NCI-H2227 (cell line): ENCODE data around the gene VWF.
"Not testable (repeated sequence)": the region's sequence is repeated elsewhere in the genome, so short reads cannot be mapped to it uniquely, and the experiment has no call there.

Experiments used
- DNase-seq: peaks from one replicate; lab custom pipeline; 2025; ENCODE audit not compliant: unreplicated experiment; lab: John Stamatoyannopoulos, UW

VWF gene

GRCh38 chr12:6124411-6125309, at the start of gene VWF:
Gene VWF (minus strand): TSS chr12:6124670. CDS start chr12:6123196, 1,474 bp downstream.
- DNase-seq = no peak

- DNase-seq = no peak
Observed at GRCh38 chr12:6172862-6173261, 48.4 kb upstream of the VWF start.

- no peak for DNase-seq
Observed at GRCh38 chr12:6172086-6172485, 47.6 kb upstream of the VWF start.

- no peak for DNase-seq
Observed at GRCh38 chr12:6171409-6172015, 47.0 kb upstream of the VWF start.

GRCh38 chr12:6167327-6168280, 43.1 kb upstream of the VWF start:
- DNase-seq = no peak

GRCh38 chr12:6166808-6167207, 42.3 kb upstream of the VWF start:
- DNase-seq = no peak

GRCh38 chr12:6165395-6165794, 40.9 kb upstream of the VWF start:
- DNase-seq = no peak

- no peak for DNase-seq
Observed at GRCh38 chr12:6163416-6164060, 39.1 kb upstream of the VWF start.

GRCh38 chr12:6161124-6161882, 36.8 kb upstream of the VWF start:
- DNase-seq = no peak

- not testable (repeated sequence) for DNase-seq
Observed at GRCh38 chr12:6160049-6160649, 35.7 kb upstream of the VWF start.

- DNase-seq = not testable (repeated sequence)
Observed at GRCh38 chr12:6159166-6160011, 34.9 kb upstream of the VWF start.

- DNase-seq = no peak
Observed at GRCh38 chr12:6158749-6159148, 34.3 kb upstream of the VWF start.

GRCh38 chr12:6158255-6158654, 33.8 kb upstream of the VWF start:
- no peak for DNase-seq

- no peak for DNase-seq
Observed at GRCh38 chr12:6157482-6157881, 33.0 kb upstream of the VWF start.

- no peak for DNase-seq
Observed at GRCh38 chr12:6154730-6155459, 30.4 kb upstream of the VWF start.

GRCh38 chr12:6148722-6149121, 24.3 kb upstream of the VWF start:
- not testable (repeated sequence) for DNase-seq

GRCh38 chr12:6148061-6148460, 23.6 kb upstream of the VWF start:
- DNase-seq = no peak

GRCh38 chr12:6146951-6147350, 22.5 kb upstream of the VWF start:
- no peak for DNase-seq
